ENCODE results near the gene SERPINA5.

Gene SERPINA5

DNA sequence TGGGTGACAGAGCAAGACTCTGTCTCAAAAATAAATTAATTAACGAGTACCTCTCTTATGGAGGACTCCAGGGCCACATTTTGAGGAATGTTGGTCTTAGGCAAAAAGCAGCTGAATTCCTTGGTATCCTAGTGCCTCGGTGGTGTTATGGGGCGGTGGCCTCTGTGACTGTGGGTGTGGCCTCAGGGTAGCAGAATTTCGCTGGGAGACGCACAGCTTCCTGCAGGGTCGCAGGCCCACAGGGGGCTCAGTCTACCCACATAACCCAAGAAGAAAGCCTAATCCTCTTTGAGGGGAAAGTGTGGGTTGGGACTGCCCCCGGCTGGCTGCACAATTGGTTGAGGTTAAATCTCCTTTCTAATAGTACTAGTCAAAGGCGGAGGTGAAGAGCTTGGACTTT lies 31.2 kb upstream of the SERPINA5 start:
- no peak for DNase-seq (ENCODE audit: low read depth)

DNA sequence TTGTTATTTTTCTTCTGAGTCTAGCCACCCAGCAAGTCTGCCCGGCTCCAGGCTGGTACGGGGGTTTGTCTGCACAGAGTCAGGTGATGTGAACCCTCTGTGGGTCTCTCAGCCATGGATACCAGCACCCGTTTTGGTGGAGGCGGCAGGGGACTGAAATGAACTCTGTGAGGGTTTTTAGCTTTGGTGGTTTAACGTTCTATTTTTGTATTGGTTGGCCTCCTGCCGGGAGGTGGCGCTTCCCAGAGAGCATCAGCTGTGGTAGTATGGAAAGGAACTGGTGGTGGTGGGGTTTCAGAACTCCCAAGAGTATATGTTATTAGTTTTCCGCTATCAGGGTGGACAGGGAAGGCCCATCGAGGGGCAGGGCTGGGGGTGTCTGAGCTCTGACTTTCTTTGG lies 25.2 kb upstream of the SERPINA5 start:
- DNase-seq (ENCODE audit: low read depth), result no peak

DNA sequence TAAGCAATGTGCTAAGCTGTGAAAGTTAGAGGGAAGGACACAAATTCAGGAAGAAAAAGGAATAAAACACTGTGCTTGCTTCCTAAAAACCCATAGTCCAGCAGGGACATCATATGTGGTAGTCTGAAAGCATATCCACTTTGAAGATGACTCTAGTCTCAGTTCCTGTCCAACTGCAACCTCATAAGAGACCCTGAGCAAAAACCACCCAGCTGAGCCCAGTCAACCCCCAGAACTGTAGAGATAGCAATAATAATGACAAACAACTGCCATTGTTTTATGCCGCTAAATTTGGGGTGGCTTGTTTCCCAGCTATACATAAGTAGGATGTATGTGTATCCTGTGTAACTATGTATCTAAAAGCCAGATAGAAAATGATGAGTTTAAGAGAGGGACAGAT lies 23.9 kb upstream of the SERPINA5 start:
- DNase-seq (ENCODE audit: low read depth), result no peak

DNA sequence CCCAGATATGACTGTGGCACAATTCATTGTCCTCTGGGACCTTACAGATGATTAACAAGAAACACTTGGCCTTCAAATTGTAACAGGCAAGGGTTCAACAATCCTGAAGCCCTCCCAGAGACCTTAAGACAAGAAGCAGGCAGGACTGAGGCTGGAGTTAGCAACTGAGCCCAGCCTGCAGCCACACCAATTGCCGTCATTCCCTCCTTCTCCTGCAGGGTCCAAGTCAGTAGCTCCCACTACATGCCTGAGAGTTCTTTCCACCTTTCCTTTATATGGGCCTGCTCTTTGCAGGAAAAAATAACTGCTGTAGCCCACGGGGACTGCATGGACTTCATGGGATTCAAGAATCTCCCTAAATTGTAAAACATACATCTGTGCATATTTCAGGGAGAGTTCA lies 22.4 kb upstream of the SERPINA5 start:
- no peak for DNase-seq (ENCODE audit: low read depth)

DNA sequence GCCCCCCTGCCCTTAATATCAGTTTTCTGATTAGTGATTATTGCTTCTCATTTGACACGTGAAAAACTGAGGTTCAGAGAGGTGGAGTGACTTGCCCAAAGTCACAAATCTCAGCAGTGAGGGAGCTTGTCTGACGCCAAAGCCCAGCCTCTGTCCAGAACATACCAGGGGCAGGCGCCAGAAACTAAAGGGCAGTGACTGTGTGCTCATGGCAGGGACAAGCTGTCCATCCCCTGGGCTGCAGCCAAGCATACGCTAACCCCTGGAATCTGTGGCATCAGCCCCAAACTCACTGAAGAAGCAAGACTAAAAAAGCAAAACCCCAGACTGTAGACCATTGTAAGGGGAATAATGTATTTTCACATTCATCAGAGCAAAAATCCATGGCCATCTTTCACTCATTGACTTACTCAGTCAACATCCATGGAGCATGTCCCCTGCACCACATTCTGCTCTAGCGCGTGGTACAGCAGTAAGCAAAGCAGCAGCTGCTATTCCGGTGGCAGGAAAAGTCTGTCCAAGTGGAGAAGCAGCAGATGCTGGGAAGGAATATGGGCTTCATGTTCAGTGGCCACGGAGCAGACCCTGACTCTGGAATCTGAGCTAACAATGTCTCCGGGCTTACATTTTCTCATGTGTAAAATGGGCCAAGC lies 21.5 kb upstream of the SERPINA5 start:
- DNase-seq (ENCODE audit: low read depth), result no peak

DNA sequence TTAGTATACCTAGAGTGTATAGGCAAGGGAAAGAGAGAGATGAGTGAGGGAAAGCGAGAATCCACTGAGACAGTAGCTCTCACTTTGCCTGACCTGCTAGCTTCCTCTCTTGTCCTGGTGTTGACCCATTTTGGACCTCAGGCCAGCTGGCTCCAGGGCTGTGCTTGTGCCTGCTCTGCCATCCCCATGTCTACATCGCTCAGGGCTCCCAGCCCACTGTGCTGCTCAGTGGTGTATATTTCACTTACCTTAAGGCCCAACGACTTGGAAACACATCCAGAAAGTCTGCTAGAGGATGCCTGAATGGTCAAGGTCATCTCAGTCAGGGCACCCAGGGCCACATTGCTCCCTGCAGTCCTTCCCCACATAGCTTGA lies 20.9 kb upstream of the SERPINA5 start:
- no peak for DNase-seq (ENCODE audit: low read depth)

DNA sequence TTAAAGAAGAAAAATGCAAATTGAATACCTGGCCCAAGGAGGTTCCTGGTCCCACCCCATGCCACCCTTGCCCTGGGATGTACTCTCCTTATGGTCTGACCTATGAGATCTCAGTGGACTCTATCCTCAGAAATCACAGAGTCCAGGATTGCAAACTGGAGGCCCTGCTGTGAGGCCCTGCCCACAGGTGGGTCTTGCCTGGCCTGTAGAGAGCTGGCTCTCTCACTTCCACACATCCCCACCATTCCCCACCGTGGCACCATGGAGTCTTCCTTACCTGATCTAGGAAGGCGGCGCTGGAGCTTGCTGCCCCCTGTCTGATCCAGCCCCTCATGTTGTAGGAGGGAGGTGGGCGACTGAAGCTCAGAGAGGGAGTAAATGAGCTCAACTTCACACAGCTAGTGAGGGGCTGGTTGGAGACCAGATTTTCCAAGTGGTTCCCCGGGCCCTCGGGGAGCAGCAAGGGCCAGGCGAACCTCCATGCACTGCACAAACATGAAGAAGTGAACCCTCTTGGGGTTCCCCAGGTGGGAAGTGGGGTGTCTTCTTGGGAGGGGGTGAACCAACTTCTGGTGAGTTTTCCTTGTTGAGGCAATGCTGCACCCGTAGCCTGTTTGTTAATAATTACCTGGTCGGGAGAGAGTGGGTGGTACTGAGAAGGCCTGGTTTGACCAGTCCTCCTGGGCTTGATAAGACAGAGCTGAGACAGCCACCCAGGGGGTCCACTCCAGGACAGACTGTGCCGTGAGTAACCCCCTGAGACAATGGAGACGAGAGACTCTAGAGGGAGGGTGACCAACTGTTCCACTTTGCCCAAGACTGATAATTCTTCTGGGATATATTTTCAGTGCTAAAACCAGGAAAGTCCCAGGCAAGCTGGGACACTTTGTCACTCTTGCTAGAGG lies 20.2 kb upstream of the SERPINA5 start, which contains the start of gene SERPINA4:
TSS of gene SERPINA4 (plus strand) at position 692 of the 905 bp plus-strand sequence. CDS start 2,041 bp downstream, outside the sequence.
- no peak for DNase-seq (ENCODE audit: low read depth)

DNA sequence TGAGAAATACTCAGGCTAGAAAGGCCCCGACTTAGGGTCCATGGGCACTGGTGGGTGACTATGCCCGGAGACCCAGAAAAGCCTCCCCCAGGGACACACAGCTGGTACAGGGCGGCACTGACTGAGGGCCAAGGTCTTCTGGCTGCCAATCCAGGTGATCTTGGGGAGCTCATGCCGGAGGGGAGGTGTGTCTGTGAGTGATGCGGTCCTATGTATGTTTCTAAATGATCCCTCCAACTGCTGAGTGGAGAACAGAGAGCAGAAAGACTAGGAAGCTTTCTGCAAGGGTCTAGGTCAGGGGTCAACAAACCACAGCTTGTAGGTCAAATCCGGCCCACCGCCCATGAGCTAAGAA lies 19.6 kb upstream of the SERPINA5 start:
- DNase-seq (ENCODE audit: low read depth), result no peak

DNA sequence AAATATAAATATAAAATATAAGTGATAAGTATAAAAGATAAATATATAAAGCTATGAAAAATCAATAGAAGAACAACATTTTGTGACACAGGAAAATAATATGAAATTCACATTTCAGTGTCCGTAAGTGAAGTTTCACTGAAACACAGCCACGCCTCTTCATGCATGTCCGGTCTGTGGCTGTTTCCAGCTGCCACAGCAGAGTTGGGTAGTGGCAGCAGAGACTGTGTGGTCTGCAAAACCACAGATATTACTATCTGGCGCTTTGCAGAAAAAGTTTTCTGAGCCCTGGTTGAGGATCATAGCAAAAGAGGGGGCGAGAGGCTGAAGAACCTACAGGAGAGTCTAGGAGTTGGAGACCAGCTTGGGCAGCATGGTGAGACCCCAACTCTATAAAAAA lies 19.2 kb upstream of the SERPINA5 start:
- DNase-seq (ENCODE audit: low read depth), result no peak

DNA sequence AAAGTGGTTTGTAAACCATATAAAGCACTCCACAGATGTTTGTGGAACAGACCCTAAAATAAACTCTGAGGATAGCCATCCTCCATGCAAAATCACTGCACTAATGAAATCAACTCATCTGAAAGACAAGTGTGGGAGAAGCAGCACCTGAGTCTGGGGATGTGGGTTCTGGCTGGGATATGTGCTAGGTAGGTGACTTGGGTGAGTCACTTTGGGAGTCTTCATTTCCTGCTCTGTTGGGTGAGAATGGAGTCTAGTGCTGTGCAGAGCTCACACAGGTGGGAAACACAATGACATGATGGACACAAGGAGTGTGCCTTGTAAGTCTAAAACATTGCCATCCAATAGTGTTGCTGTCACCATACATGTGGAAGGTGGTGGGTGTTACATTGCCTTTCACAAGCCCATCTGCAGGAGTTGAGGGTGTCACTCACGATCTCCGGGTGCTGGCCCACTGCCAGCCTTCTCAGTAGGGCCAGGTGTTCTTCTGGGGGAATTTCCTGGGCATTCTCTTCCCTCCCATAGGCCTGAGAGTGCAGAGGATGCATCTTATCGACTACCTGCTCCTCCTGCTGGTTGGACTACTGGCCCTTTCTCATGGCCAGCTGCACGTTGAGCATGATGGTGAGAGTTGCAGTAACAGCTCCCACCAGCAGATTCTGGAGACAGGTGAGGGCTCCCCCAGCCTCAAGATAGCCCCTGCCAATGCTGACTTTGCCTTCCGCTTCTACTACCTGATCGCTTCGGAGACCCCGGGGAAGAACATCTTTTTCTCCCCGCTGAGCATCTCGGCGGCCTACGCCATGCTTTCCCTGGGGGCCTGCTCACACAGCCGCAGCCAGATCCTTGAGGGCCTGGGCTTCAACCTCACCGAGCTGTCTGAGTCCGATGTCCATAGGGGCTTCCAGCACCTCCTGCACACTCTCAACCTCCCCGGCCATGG lies 18.0 kb upstream of the SERPINA5 start:
- DNase-seq (ENCODE audit: low read depth), result no peak

DNA sequence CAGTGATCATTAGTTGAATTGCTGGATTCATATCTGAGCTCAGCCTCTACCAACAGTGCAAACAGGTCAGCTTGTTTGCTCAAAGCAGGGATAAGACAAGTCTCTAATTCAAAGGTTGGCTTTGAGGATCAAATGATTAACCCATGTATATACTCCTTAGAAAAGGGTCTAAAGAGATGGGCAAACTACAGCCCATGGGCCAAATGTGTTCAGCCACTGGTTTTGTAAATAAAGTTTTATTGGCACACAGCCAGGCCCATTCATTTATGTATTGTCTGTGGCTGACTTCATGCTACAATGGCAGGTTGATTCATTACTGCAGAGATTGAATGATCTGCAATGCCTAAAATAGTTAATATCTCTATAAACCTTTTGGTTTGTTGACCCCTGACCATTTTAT lies 16.8 kb upstream of the SERPINA5 start:
- DNase-seq (ENCODE audit: low read depth), result no peak

DNA sequence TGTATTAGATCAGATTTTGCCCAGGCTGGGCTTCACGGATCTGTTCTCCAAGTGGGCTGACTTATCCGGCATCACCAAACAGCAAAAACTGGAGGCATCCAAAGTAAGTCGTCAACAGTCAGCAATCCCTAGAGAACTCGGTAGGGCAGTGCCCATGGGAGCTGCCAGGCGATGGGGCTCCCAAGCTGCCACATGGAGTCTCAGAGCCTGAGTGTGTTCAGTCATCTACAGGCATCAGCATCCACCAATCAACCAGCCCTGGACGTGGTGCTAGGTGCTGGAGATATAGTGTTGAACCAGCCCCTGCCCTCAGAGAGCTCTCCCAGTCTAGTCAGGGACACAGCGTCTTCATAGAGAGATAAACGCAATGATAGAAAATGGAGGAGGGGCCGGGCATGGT lies 13.0 kb upstream of the SERPINA5 start:
- DNase-seq (ENCODE audit: low read depth), result no peak

DNA sequence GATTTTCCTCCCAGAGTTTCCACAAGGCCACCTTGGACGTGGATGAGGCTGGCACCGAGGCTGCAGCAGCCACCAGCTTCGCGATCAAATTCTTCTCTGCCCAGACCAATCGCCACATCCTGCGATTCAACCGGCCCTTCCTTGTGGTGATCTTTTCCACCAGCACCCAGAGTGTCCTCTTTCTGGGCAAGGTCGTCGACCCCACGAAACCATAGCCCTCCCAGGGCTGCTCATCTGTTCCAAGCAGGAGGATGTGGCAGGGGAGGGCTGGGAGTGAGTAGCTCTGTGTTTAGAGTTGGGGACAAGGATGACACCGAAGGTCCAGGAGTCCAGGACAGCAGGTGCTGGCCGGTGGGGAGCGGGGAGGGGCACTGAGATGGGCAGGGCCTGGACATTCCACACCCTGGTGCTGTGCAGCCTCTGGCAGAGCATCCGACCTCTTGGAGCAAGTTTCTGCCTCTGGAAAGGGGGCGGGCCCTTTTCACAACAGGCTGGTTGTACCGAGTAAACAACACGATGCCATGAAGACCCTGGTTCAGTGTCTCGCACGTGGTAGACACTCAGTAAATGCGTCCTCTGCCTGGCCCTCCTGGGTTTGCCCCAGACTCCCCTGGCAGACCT lies 11.7 kb upstream of the SERPINA5 start:
- DNase-seq (ENCODE audit: low read depth), result no peak

DNA sequence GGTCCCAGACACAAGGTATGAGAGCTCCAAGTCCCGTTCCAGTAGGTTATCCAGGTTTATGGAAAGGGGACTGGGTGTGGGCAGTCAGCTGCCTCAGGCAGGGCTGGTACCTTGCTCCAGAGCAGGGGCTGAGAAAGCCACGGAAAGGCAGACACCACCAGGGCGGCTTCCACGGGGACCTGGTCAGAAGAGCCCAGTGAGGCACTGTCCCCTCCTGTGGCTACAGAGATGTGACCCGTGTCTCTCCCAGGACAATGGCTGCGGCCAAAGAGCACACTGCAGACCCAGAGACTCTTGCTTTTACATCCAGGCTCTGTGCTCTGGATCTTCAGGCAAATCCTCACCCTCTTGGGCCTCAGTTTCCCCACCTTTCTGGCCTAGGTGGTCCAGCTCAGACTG lies 11.2 kb upstream of the SERPINA5 start:
- DNase-seq (ENCODE audit: low read depth), result no peak

DNA sequence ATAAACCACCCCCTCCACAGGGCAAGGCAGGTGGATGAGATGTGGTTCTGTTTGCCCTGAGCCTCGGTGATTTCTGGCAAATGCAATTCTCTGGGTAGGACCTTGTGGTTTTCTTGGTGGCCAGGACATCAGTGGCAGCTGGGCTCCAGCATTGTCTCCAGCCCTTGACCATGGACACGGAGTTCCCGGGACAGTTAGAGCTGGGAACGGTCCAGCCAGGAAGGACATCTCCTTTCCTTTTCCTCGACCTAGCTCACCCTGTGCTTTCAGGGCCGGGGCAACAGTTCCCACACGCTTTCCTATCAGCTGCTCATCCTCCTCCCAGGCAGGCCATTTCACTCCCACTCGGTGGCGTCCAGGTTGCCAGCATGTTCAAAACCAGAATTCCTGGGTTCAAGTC lies 10.8 kb upstream of the SERPINA5 start:
- no peak for DNase-seq (ENCODE audit: low read depth)

DNA sequence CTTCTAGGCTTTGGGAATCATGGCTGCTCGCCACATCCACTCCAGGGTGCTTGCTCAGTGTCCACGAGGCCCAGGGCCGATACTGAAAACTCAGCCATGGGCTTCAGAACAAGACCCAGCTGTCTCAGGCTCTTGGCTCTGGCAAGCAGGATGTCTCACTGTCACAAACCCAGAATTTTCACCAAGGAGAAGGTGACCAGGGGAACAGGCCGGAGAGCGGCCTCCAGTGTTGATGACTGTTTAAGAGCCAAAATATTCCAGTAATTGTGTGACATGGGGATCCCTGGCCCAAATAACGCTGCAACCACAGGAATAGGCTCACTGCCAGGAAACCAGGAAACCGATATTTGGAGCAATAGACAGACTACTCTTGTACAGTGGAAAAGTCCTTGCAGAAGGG lies 9.8 kb upstream of the SERPINA5 start:
- DNase-seq (ENCODE audit: low read depth), result no peak

DNA sequence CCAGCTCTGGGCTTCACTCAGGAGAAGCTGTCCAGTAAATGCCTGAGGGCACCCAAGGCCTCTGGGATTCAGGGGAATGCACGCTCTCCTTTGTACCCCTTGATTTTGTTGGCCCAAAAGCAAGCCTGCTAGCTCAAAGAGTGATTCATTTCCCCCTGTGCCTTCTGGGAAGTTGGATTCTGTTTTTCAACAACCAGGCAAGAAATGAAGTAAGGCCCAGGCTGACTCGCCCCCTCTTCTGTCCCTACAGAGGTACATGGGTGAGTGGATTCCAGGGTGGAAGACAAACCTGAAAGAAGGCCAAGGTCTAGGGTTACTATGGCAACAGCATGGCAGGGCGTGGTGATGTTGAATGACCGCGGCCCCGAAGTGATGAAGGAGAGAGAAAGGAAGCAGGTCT lies 9.3 kb upstream of the SERPINA5 start:
- no peak for DNase-seq (ENCODE audit: low read depth)

DNA sequence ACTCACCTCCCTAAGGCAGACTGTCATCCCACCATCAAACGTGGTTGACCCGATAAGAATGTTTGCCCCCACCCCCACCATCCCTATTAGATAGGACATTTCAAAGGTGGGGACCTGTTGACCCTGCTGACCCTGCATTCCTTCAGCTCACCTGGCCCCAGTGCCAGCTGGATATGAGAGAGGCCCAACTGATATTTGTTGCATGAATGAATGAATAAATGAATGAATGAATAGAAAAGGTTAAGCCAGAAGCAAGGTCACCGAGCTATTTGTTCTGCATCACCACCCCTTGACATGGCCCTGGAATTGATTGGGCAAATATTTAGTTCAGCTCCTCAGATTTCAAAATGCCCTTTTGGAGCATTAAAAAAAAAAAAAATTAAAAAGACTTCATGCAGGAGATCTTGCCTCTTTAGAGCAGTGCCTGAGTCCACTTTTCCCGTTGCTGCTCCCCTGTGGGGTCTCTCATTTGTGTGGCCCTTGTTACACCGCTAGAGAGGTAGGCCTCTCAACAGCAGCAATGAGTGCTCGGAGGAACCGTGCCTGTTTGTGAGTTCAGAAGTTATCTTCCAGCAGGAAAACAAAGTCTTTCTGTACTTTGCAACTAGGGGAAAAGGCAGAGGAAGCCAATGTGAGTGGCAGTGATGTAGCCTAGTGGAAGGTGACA lies 8.5 kb upstream of the SERPINA5 start:
- no peak for DNase-seq (ENCODE audit: low read depth)

DNA sequence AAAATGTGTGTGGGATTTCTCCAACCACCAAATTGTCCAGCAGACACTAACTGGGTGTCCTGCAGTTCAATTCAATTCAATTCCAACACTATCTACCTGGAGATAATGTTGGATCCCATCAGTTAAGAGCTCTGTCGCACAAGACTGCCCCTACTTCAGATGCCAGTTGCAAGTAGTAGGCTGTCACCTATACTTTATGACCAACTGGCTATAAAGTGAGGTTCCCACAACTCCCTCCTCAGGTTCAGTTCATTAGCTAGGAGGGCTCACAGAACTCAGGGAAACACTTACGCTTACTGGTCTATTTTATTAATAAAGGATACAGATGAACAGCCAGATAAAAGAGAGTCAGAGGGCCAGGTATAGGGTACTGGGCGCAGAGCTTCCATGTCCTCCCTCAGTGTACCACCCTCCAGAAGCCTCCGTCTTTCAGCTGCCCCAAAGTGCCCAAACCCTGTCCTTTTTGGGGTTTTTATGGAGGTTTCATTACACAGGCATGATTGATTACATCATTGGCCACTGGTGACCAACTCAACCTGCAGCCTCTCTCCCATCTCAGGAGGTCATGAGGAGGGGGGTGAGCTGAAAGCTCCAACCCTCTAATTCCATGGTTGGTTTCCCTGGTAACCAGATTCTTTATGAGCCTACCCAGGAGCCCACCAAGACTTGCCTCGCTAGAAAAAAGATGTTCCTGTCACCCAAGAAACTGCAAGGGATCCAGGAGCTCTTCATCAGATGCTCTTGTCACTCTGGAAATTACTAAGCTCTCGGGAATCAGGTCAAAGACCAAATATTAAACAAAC lies 7.5 kb upstream of the SERPINA5 start:
- no peak for DNase-seq (ENCODE audit: low read depth)

DNA sequence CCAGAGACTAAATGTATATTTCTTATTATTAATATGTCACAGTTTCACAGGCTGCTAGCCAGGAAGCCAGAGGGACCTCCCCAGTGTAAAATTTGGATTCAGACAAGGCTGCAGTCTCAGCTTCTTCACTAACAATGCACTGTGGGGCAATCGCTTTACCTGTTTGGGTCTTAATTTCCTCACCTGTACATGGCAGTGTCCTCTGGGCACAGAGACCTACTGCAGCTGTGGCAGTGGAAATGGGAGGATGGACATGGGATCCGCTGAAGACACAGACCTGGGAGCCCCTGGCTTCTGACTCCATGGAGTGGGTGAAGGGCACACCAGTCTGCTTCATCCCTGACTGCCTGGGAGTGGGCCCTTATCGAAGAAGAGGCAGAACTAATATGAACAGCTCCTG lies 6.9 kb upstream of the SERPINA5 start:
- no peak for DNase-seq (ENCODE audit: low read depth)

Measured in activated T-cell treated with anti-CD3 and anti-CD28 coated beads for 24 hours (primary cell).